Amygdala (tissue), 56 donors: ENCODE measurements around the gene CFAP57.

ENCODE experiments used
- DNase-seq, 56 donors: peaks; one replicate each; lab custom pipeline; 2025; lab: John Stamatoyannopoulos, UW

Gene CFAP57

GRCh38 chr1:43292679-43293078, 120.5 kb downstream of the CFAP57 start:
- no peak for DNase-seq

GRCh38 chr1:43293176-43293575, 121.0 kb downstream of the CFAP57 start:
- DNase-seq = no peak

- DNase-seq = peak in 43 of 56 donors; percentile 8 to 87 (median 48)
Measured at GRCh38 chr1:43293896-43294760, 122.0 kb downstream of the CFAP57 start.

GRCh38 chr1:43294761-43295160, 122.6 kb downstream of the CFAP57 start:
- DNase-seq = peak in 1 of 56 donors; percentile 65

GRCh38 chr1:43296207-43296606, 124.1 kb downstream of the CFAP57 start:
- DNase-seq = no peak

GRCh38 chr1:43298055-43298454, 125.9 kb downstream of the CFAP57 start:
- no peak for DNase-seq

GRCh38 chr1:43299101-43299500, 127.0 kb downstream of the CFAP57 start:
- no peak for DNase-seq

- DNase-seq = no peak
Measured at GRCh38 chr1:43300378-43301094, 128.4 kb downstream of the CFAP57 start, which contains the start of gene TIE1. TSS of gene TIE1 (plus strand) at chr1:43300982. CDS start at chr1:43301072, 90 bp downstream.

- DNase-seq = peak in 3 of 56 donors; percentile 7 to 21 (median 20)
Measured at GRCh38 chr1:43302201-43302600, 130.1 kb downstream of the CFAP57 start.

- no peak for DNase-seq
Measured at GRCh38 chr1:43302721-43303470, 130.8 kb downstream of the CFAP57 start.

- peak in 2 of 56 donors; percentile 6 to 20 for DNase-seq
Measured at GRCh38 chr1:43303471-43304313, 131.6 kb downstream of the CFAP57 start.
